ENCODE measurements around the gene MYLK.

GRCh38 chr3:123781571-123782275 is 102.4 kb downstream of the MYLK start:
- no peak for TF ChIP-seq CTCF (IDR thresholded peaks at IDR 0.05; ENCODE audit: low read length)
- no peak for TF ChIP-seq EZH2 (IDR thresholded peaks at IDR 0.05; ENCODE audit: borderline replicate concordance, low read length)

Data from OCI-LY1 (cell line).